ENCODE measurements around the gene GUCY1A1.

Gene GUCY1A1

DNA sequence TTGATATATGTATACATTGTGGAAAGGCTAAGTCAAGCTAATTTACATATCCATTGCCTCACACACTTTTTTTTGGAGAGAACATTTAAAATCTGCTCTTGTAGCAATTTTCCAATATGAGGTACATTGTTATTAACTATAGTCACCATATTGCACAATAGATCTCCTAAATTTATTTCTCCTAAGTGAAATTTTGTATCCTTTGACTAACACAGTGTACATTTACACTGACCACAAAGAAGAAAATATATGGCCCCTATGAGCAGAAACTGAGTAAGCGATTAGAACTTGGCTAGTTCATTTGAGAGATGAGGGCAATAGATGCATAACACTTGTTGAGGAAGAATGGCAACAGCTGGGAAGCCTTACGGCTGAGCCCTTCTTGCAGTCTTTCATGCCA lies 71.9 kb downstream of the GUCY1A1 start:
- no peak for DNase-seq (ENCODE audit: low read depth)

DNA sequence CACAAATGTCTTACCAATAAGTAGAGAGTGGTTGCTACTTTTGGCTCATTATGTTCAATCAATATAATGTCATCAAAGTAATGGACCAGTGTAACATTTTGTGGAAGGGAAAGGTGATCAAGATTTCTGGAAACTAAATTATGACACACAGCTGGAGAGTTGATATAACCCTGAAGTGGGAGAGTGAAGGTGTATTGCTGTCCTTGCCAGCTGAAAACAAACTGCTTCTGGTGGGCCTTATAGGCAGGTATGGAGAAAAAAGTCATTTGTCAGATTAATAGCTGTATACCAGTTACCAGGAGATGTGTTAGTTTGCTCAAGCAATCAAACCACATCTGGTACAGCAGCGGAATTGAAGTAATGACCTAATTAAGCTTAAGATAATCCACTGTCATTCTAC lies 74.9 kb downstream of the GUCY1A1 start:
- no peak for DNase-seq (ENCODE audit: low read depth)

DNA sequence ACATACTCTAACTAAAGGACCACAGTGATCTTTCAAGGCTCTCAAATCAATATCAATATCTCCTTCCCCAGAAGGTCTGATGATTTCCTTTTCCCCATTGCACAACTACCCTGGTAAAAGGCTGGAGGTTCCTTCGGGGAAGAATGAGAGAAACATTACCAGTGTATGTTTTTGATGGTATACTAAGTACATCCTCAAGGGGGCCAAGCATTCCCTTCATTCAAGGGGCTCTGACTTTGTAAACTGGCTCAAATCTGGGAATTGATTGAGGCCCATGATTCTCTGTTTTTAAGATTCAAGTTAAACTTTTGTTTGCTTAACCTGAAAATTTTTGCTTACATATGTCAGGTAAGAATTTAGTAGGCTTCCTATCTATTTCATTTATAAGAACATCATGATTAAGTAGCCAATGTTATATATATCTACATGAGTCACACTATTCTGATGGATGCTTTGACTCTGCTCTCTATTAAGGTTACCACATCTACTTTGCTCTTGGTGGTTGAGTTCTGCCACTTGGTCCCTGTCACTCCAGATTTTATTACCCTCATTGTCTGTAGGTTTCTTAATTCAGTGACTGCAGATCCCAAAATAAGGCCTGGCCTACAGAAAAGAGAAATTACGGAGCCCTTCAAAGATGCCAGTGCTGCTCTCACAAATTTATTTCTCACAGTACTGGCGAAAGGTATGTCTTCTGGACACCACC lies 75.8 kb downstream of the GUCY1A1 start:
- no peak for DNase-seq (ENCODE audit: low read depth)

DNA sequence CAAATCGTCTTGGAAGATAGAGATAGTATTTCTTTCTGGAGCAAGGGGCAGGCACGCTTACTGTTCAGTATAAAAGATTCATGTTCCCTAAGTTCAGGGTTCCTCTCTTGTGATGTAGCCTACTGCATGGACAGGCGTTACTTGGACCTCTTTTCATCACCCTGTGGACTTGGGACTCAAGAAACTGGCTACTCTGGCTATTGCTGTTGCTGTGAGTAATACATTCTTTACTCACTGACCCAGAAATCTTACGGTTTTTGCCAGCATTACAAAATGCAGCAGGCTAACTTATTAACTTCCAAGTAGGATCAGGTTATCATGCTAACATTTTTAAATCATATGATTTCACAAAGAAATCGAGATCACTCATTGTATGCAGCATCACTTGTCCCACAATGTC lies 79.3 kb downstream of the GUCY1A1 start:
- DNase-seq (ENCODE audit: low read depth), result no peak

DNA sequence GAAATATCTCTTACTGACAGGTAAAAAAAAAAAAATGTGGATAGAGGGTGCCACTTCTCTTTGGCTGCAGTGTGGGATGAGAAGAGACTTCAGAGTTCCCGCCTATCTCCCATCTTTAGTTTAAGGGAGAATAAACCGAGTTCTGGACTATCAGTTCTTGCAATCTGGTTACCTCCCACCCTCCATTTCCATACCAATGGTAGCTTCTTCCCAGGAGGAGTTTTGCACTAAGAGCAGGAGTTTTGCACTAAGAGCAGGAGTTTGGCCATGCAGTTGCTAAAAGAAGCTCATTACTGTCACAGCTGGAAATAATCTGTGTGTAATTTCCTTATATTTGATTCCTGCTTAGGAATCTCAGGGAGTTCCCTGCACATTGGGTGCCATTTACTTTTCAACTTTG lies 81.4 kb downstream of the GUCY1A1 start:
- no peak for DNase-seq (ENCODE audit: low read depth)

DNA sequence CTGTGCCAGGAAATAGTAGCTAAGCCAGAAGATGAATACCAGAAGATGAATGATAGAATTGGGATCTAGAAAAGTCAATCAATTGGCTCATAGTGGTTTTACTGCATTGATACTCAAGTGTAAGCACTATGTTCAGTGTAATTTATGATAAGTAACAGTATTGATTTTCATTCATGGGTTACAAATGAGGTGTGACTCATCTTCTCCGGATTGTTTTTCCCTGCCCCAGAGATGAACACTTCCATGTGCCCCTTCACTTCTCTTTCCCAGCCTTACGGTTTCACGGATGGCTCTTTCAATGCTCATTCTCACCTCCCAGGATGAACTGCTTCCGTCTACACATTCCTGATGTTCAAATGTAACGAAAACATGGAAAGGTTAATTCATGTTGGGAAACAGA lies 82.4 kb downstream of the GUCY1A1 start:
- no peak for DNase-seq (ENCODE audit: low read depth)

DNA sequence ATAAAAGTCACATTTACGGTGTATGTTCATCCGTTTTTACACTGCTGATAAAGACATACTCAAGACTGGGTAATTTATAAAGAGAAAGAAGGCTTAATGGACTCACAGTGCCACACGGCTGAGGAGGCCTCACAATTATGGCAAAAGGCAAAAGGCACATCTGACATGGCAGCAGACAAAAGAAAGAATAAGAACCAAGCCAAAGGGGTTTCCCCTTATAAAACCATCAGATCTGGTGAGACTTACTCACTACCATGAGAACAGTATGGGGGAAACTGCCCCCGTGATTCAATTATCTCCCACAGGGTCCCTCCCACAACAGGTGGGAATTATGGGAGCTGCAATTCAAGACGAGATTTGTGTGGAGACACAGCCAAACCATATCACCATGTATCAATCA lies 84.9 kb downstream of the GUCY1A1 start:
- DNase-seq (ENCODE audit: low read depth), result no peak

DNA sequence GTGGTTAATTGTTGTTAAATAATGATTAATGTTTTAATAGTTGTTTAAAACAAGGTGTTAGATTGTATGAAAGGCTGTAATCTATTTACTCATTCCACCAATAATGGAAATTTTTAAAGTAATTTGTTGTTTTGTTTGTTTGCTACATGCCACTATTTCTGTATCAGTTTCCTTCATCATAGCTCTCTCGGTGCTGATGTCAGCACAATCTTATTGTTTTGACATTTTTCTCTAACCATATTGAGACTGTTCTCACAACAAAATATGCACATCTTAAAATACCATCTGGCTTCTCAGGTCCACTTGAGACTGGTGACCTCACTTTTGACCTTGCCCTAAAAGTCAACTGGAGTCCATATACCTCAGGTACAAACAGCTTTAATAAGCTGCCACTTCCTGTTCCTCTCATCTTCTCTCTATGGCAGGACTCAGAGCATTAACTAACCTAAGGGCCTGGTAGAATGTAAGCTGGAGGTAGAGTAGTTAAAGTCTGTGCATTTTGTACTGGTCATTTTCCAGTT lies 91.2 kb downstream of the GUCY1A1 start:
- no peak for DNase-seq (ENCODE audit: low read depth)

DNA sequence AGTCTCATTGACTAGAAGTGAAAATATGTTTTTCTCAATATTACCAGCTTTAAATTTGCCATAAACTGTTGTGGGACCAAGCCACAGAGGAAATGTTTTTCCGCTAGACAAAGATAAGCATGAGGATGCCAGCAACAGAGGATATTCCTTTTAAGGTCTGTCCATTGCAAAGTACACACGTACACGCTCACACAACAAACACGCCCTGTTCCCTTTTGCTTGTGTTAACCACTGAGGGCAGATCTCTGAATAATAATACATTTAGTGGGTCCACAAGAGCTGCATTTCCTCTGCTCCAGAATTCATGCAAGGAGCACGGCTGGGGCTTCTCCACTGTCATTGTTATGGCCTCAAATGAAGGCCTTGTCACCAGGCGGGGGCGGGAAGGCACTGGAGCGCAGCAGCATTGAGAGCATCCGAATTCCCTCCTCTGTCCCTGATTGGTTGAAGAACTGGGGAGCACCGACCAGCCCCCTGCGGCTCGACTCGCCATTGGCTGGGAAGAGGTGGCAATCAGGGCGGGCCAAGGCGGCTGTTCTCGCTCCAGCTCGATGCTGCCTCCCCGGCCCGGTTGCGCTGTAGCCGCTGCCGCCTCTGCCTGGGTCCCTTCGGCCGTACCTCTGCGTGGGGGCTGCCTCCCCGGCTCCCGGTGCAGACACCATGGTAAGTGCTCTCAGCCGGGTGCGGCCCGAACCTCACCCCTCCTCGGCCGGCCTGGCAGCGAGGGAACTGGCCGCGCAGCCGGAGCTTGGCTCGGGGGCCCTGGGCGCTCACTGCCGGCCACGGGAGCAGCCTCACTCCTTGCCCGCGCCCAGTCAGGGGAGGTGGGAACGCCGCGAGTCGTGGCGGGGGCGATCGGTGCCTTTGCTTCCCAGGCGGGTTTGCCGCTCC lies 92.1 kb downstream of the GUCY1A1 start, which contains the start of gene GUCY1B1:
GUCY1B1 (plus strand) TSS at position 541 of the 891 bp plus-strand sequence; CDS start at position 661, 120 bp downstream.
- peak; percentile 68 for DNase-seq (ENCODE audit: low read depth)

DNA sequence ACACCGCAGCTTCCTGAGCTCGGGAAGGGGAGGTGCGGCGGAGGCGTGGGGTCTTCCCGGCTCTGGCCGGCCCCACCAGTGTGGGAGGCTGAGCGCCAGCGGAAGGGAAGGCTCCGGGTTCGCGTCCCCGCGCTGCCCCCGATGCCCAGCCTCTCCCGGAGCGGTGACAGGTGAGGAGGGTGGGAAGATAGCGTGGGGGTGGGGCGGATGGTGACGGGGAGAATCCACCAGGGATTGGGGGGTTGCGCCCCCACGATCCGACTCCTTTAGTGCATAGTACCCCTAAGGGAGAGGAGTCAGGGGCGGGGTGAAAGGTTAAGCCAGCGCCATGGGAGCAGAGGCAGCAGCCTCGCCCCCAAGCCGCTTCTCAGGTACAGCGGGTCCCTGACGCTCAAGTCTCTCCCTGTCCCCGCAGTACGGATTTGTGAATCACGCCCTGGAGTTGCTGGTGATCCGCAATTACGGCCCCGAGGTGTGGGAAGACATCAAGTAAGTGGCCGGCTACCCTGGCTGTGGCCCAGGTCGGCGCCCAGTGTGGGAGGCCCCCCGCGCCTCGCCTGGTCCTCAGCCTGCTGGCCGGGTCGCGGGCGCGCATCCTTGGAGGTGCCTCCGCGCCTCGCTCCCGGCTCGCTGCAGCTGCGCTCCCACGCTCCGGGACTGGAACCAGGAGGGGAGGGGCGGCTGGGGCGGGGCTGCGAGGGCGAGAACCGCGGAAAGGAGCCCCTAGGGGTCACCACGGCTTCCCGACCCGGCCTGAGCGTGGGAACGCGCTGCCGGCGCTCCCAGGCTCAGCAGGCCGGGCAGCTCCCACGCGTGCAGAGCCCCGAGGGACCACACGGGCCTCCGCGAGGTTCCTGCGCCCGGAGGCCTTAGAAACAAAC lies 93.0 kb downstream of the GUCY1A1 start:
- DNase-seq (ENCODE audit: low read depth), result peak; percentile 1

DNA sequence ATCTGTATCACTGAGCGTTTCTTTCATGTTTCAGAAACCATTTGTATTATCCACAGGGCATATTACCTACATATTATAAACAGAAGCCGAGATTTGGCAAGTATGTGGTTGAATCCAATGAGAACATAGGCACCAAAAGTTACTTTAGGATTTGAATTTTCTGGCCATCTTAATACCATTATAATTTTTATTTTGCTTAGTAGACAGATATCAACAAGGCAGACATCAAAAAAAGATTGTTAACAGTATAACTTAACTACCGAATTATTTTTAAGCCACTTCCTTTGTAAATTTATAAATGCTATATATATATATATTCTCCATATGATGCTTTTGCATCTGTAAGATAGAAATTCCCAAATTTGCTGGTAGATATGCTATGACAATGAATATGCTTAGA lies 94.4 kb downstream of the GUCY1A1 start:
- DNase-seq (ENCODE audit: low read depth), result no peak

DNA sequence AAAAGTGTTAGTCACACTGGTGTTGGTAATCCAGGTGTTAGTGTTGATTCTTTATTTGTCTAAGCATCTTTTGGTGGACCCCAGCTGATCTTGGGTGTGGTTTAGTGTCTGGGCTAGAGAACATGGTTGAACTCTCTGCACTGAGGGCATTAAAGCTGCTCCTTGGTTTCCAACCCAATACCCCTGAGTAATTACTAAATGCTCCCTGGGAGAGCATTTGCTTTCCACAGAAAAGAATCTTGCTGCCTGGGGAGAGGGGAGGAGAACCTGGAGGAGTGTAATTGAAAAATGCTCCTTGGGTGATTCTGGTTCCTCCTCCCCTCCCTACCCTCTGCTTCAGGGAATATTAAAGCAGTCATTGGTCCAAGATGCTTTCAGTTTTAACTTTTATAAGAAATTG lies 95.3 kb downstream of the GUCY1A1 start:
- DNase-seq (ENCODE audit: low read depth), result no peak

DNA sequence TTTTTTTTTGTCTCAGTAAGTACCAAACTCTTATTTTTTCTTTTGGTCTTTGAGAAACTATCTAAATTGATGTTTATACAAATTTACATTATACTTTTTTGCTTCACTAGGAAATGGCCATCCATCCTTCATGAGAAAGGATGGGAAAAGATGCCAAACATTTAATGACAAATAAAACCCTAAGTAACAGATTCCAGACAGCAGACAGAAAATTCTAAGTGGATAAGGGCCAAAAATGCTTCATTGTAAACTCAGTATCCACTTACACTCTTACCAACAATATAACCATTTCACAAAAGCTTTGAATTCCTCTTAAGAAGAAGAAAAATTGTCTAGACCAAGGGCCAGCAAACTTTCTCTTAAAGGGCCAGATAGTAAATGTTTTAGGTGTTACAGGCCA lies 95.7 kb downstream of the GUCY1A1 start:
- no peak for DNase-seq (ENCODE audit: low read depth)

DNA sequence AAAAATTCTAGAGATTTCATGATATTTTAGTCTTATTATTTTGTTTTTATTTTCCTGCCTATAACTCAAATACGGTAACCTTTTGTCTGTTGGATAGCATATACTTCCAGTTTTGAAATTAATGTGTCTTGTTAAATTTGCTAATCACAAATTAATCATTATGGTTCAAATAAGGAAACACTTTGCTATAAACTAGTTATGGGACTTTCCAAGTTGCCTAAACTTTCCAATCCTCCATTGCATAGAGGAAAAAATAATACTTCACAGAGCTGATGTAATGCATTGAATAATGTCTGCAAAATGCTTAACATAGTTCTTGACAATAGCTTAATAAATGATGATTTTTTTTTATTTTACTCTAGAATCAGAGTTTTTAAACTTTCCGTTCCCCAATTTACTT lies 96.9 kb downstream of the GUCY1A1 start:
- no peak for DNase-seq (ENCODE audit: low read depth)

DNA sequence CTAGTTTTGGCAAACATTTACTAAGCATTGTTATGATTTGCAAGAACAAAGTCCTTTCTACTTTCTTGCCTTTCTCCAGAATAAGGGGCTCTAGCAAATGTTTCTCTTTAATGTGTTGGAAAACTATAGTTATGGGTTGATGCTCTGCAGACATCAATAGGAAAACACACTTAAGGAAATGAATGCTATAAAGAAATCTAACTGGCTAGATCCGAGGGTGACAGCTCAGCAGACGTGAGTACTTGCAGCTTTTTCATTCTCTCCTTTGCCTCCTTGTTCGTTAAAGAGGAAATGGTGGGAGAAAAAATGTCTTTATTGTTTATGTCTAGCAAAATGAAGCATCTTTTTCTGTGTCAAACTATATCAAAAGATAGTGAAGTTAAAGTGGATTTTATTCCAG lies 98.5 kb downstream of the GUCY1A1 start:
- no peak for DNase-seq (ENCODE audit: low read depth)

DNA sequence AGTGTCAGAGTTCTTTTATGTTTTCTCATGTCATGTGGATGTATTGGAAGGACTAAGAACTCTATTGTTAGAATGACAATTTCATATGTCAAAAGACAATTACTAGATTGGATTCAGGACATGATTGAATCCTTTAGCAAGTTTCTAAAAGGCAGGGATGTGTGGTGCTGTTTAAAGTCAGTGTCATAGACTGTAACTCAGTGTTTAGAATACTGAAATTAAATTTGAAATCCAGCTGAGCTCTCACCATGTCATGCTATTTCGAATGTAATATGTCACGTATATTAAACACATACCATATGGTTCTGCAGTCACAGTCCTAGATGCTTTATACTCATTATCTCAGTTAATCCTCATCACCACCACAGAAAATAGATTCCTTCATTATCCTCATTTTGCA lies 100.0 kb downstream of the GUCY1A1 start:
- DNase-seq (ENCODE audit: low read depth), result no peak

DNA sequence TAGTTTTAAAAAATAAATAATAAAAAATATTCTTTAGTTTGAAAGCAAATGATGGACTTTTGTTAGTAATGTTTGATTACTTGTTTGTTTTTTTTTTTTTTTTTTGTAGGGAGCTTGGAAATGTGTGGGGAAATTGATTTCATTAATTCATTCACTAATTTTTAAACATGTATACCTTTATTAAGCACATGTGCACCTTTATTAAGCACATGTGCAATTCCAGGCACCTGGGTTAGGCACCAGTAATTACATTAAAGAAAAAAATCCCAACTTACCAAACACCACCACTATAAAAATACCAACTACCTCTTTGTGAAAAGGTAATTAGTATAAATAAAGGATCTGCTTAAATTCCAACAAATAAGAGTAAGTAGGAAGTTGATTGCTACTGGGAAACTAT lies 101.7 kb downstream of the GUCY1A1 start:
- DNase-seq (ENCODE audit: low read depth), result no peak

DNA sequence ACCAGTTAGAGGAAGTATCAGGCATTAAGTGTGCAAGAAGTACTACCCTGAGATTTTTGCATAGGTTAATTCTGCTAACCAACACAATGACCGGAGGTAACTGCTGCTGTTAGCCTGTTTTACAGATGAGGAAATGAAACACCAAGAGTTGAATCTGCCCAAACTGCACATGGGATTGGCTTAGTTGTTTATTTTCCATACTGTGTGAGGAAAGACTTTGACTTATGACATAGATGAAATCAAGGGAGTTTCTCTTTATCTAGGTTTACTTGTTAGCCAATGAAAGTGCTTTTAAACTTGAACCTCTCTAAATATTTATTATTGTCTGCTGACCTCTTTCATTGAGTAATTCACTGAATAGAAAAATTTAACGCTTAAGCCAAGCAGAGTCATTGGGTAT lies 102.4 kb downstream of the GUCY1A1 start:
- no peak for DNase-seq (ENCODE audit: low read depth)

DNA sequence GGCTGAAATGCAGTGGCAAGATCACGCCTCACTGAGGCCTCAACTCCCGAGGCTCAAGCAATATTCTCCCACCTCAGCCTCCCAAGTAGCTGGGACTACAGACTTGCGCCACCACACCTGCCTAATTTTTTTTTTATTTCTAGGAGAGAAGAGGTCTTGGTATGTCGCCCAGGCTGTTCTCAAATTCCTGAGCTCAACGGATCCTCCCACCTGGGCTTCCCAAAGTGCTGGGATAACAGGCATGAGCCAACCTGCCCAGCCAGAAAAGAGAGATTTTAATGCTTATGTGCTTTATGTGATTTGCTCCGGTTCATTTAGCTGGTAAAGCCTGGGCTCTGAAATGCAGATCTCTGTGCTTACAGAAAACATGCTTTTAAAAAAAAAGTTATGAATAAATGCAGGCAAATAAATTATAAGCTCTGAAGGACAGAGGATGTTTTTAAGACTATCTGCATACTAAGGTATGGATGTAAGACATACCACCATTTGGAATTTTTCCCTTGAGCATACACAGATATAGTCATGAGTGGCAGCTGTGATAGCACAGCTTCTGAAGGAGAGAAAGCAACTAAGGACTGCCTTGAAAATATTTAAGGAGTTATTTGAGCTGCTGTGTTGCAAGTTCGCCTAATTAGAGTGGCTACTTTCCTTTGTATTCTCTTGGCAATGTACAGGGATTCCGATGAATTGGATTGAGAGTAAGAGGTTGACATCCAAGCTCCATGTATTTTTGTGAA lies 106.0 kb downstream of the GUCY1A1 start:
- no peak for DNase-seq (ENCODE audit: low read depth)

DNA sequence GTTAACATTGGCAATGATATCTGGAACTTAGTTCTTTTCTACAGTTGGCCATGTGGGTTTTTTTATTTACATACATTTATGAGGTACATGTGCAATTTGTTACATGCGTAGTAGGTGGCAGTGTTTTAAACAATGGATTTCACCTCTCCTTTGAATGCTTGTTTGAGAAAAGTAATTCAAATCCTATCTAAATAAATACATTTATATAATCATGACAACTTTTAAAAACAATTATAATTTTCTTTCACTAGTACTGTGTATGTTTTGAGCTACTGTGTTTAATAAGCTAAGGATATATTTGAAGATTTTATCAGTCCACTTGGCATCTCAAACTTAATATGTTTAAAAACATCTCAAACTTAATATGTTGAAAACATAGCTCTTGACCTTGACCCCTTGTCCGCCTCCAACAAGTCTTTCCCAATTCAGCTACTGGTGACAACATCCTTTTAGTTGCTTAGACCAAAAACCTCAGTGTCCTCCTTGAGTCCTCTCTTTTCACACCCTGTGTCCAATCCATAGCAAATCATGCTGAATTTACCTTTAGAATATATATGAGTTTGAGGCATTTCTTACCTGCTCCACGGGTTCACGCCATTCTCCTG lies 106.7 kb downstream of the GUCY1A1 start:
- DNase-seq (ENCODE audit: low read depth), result no peak

DNA sequence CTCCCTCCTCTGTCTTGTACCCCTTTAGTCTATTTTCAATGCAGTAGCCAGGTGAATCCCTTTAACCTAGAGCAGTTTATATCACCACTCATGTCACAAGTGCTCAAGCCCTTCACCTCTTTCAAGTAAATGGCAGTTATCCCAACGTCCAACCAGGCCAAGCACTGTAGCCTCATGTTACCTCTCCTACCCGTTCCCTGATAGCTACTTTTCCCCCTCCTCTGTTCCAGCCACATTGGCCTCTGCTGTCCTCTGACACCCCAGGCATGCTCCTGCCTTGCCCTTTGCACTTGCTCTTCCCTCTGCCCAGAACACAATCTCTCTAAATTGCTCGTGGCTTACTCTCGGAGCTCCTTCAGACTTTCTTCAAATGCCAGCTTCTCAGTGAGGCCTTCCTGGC lies 107.4 kb downstream of the GUCY1A1 start:
- DNase-seq (ENCODE audit: low read depth), result no peak
